HEK293 (cell line): ENCODE results near the gene NYNRIN.

Experiments used
- CTCF ChIA-PET: fragments of 350-600 bp; formaldehyde crosslinking; extraction: SDS; loops from one replicate; lab custom pipeline; 2021; ENCODE audit warnings: antibody characterized with exemption; lab: Yijun Ruan, JAX
- POLR2A ChIA-PET: fragments of 300-600 bp; formaldehyde crosslinking; extraction: SDS; loops from one replicate; lab custom pipeline; 2020; ENCODE audit warnings: antibody characterized with exemption, inconsistent platforms; lab: Yijun Ruan, JAX
- H3K27ac ChIP-seq: fragments of 200-500 bp; sonication (Bioruptor generic); 2 replicates; pipeline ENCODE4 v1.5.1; 2014; ENCODE audit warnings: low read depth, low read length, control low read depth, inconsistent platforms; ENCODE audit errors: extremely low read depth
- H3K36me3 ChIP-seq, 2 experiments: fragments of 200-500 bp in 1 of 2; sonication (Bioruptor generic) in 1 of 2; 1 replicate in 1 of 2; 2 replicates in 1 of 2; pipeline ENCODE4 v1.5.1; 2014 to 2017; ENCODE audit warnings: inconsistent platforms in 2 of 2, low read length in 2 of 2; ENCODE audit not compliant: control insufficient read depth in 2 of 2, insufficient read depth in 1 of 2
- H3K4me1 ChIP-seq: fragments of 200-500 bp; sonication (Bioruptor generic); 2 replicates; pipeline ENCODE4 v1.5.1; 2014; ENCODE audit warnings: mild to moderate bottlenecking, low read length, inconsistent platforms; ENCODE audit not compliant: control insufficient read depth, insufficient read depth
- H3K4me3 ChIP-seq: 2 replicates; pipeline ENCODE4 v1.5.1; 2011; ENCODE audit warnings: low read depth, mild to moderate bottlenecking, control low read depth, low read length, moderate library complexity
- H3K9me3 ChIP-seq: fragments of 200-500 bp; sonication (Bioruptor generic); 2 replicates; pipeline ENCODE4 v1.5.1; 2014; ENCODE audit warnings: low read depth, low read length, inconsistent platforms; ENCODE audit not compliant: control insufficient read depth, insufficient read depth
- BCL11B ChIP-seq: fragments of 450-650 bp; formaldehyde crosslinking; IDR thresholded peaks from 2 replicates; pipeline ENCODE4 v1.5.1; 2016; ENCODE audit warnings: low read depth, missing biosample characterization, missing genetic modification characterization
- IKZF3 ChIP-seq: fragments of 450-650 bp; IDR thresholded peaks from 2 replicates; pipeline ENCODE4 v1.5.0; 2018; ENCODE audit warnings: missing biosample characterization, mild to moderate bottlenecking, missing genetic modification characterization, moderate library complexity
- OVOL3 ChIP-seq: fragments of 450-650 bp; formaldehyde crosslinking; IDR thresholded peaks from 2 replicates; pipeline ENCODE4 v1.5.1; 2016; ENCODE audit warnings: missing biosample characterization, missing genetic modification characterization
- PBX3 ChIP-seq: sonication (generic); formaldehyde crosslinking; IDR thresholded peaks from 2 replicates; pipeline ENCODE4 v1.8.1; 2022; ENCODE audit warnings: mild to moderate bottlenecking, moderate library complexity, missing genetic modification reagents
- PRDM4 ChIP-seq: fragments of 450-650 bp; formaldehyde crosslinking; IDR thresholded peaks from 2 replicates; pipeline ENCODE4 v1.5.1; 2017; ENCODE audit warnings: missing biosample characterization, missing genetic modification characterization
- ZBTB26 ChIP-seq: fragments of 450-650 bp; formaldehyde crosslinking; optimal IDR thresholded peaks from 2 replicates; pipeline ENCODE3; 2016; ENCODE audit warnings: missing biosample characterization, mild to moderate bottlenecking, missing genetic modification characterization
- ZBTB7A ChIP-seq: fragments of 450-650 bp; formaldehyde crosslinking; IDR thresholded peaks from 2 replicates; pipeline ENCODE4 v1.5.1; 2016; ENCODE audit warnings: low read depth, missing biosample characterization, missing genetic modification characterization
- ZFP41 ChIP-seq: fragments of 450-650 bp; formaldehyde crosslinking; IDR thresholded peaks from 2 replicates; pipeline ENCODE4 v1.5.1; 2016; ENCODE audit warnings: missing biosample characterization, missing genetic modification characterization, borderline replicate concordance
- ZNF155 ChIP-seq: fragments of 450-650 bp; formaldehyde crosslinking; IDR thresholded peaks from 2 replicates; pipeline ENCODE4 v1.5.1; 2016; ENCODE audit warnings: missing biosample characterization, missing genetic modification characterization
- ZNF223 ChIP-seq: fragments of 450-650 bp; formaldehyde crosslinking; IDR thresholded peaks from 2 replicates; pipeline ENCODE4 v1.5.1; 2016; ENCODE audit warnings: missing biosample characterization, missing genetic modification characterization
- ZNF292 ChIP-seq: fragments of 450-650 bp; formaldehyde crosslinking; IDR thresholded peaks from 2 replicates; pipeline ENCODE4 v1.5.1; 2016; ENCODE audit warnings: low read depth, missing biosample characterization, missing genetic modification characterization, borderline replicate concordance
- ZNF37A ChIP-seq: fragments of 450-650 bp; IDR thresholded peaks from 2 replicates; pipeline ENCODE4 v1.5.1; 2018; ENCODE audit warnings: missing biosample characterization, missing genetic modification characterization
- ZNF416 ChIP-seq: fragments of 450-650 bp; formaldehyde crosslinking; IDR thresholded peaks from 2 replicates; pipeline ENCODE4 v1.5.1; 2016; ENCODE audit warnings: missing biosample characterization, missing genetic modification characterization
- ZNF48 ChIP-seq: fragments of 450-650 bp; formaldehyde crosslinking; IDR thresholded peaks from 2 replicates; pipeline ENCODE4 v1.5.1; 2016; ENCODE audit warnings: missing biosample characterization, missing genetic modification characterization
- ZNF510 ChIP-seq: fragments of 450-650 bp; formaldehyde crosslinking; IDR thresholded peaks from 2 replicates; pipeline ENCODE4 v1.5.1; 2018; ENCODE audit warnings: mild to moderate bottlenecking, missing genetic modification characterization, missing biosample characterization; ENCODE audit not compliant: insufficient replicate concordance
- ZNF600 ChIP-seq: fragments of 450-650 bp; formaldehyde crosslinking; IDR thresholded peaks from 2 replicates; pipeline ENCODE4 v1.5.1; 2016; ENCODE audit warnings: missing biosample characterization, missing genetic modification characterization
- ZNF664 ChIP-seq: fragments of 450-650 bp; formaldehyde crosslinking; IDR thresholded peaks from 2 replicates; pipeline ENCODE4 v1.5.1; 2016; ENCODE audit warnings: missing biosample characterization, missing genetic modification characterization
- ZNF677 ChIP-seq: fragments of 450-650 bp; IDR thresholded peaks from 2 replicates; pipeline ENCODE4 v1.5.0; 2018; ENCODE audit warnings: missing biosample characterization, mild to moderate bottlenecking, missing genetic modification characterization, moderate library complexity
- ZNF701 ChIP-seq: fragments of 450-650 bp; formaldehyde crosslinking; IDR thresholded peaks from 2 replicates; pipeline ENCODE4 v1.5.1; 2016; ENCODE audit warnings: missing biosample characterization, missing genetic modification characterization
- ZNF747 ChIP-seq: fragments of 450-650 bp; formaldehyde crosslinking; IDR thresholded peaks from 2 replicates; pipeline ENCODE4 v1.5.1; 2016; ENCODE audit warnings: missing biosample characterization, missing genetic modification characterization
- ZNF785 ChIP-seq: fragments of 450-650 bp; formaldehyde crosslinking; IDR thresholded peaks from 2 replicates; pipeline ENCODE4 v1.5.1; 2016; ENCODE audit warnings: missing biosample characterization, missing genetic modification characterization
- ZSCAN18 ChIP-seq: fragments of 450-650 bp; formaldehyde crosslinking; IDR thresholded peaks from 2 replicates; pipeline ENCODE4 v1.5.1; 2016; ENCODE audit warnings: missing biosample characterization, missing genetic modification characterization

Gene NYNRIN

GRCh38 chr14:24349742-24350141 lies 49.1 kb upstream of the NYNRIN start:
- no peaks in the 10 kb centered on the region for H3K4me1 ChIP-seq
- POLR2A ChIA-PET = no interaction called here
- H3K36me3 ChIP-seq = no peaks in the 10 kb centered on the region
- TF ChIP-seq BCL11B (tag by site-specific recombination) = no peak
- TF ChIP-seq ZSCAN18 (tag by site-specific recombination) = no peak
- TF ChIP-seq ZNF416 (tag by site-specific recombination) = no peak
- TF ChIP-seq ZNF48 (tag by site-specific recombination) = no peak
- TF ChIP-seq OVOL3 = no peak
- TF ChIP-seq ZNF510 = no peak
- no peak for TF ChIP-seq ZBTB26 (tag by site-specific recombination)
- no peak for TF ChIP-seq ZNF37A (tag by site-specific recombination)
- no peak for TF ChIP-seq ZFP41
- TF ChIP-seq IKZF3 (tag by site-specific recombination) = no peak
- TF ChIP-seq ZNF747 (tag by site-specific recombination) = no peak
- no peak for TF ChIP-seq ZNF701 (tag by site-specific recombination)
- no peak for TF ChIP-seq ZBTB7A (tag by site-specific recombination)
- no peak for TF ChIP-seq ZNF223
- no peak for TF ChIP-seq ZNF292 (tag by site-specific recombination)
- no peak for TF ChIP-seq ZNF664 (tag by site-specific recombination)
- no peak for TF ChIP-seq ZNF155
- no peak for TF ChIP-seq ZNF677
- TF ChIP-seq PRDM4 = no peak
- no peak for TF ChIP-seq ZNF785 (tag by site-specific recombination)
- no peaks in the 10 kb centered on the region for H3K9me3 ChIP-seq
- CTCF ChIA-PET = interaction anchor here (0.6 to 1.6 kb wide), 3 partner anchors 16 to 94 kb away, joined by 3 to 9 read pairs (median 3); partner anchors contain the start of gene CIDEB
- no peak overlapping the region for H3K27ac ChIP-seq
- H3K4me3 ChIP-seq = no peak overlapping the region

GRCh38 chr14:24351517-24351916 lies 47.3 kb upstream of the NYNRIN start:
- POLR2A ChIA-PET = no interaction called here
- H3K27ac ChIP-seq = no peak overlapping the region
- H3K36me3 ChIP-seq = no peaks in the 10 kb centered on the region
- CTCF ChIA-PET = interaction anchor here (0.9 to 2.2 kb wide), 11 partner anchors 10 to 89 kb away, joined by 3 to 13 read pairs (median 5); partner anchors contain the start of genes ADCY4 and TGM1
- H3K4me1 ChIP-seq = no peaks in the 10 kb centered on the region
- no peak overlapping the region for H3K4me3 ChIP-seq
- no peak for TF ChIP-seq PBX3 (CRISPR knock-in tag)
- TF ChIP-seq ZNF600 (tag by site-specific recombination) = peak; percentile 46; the same call in 1 of the 2 replicates
- TF ChIP-seq, all 188 proteins: peak for 1
- H3K9me3 ChIP-seq = no peaks in the 10 kb centered on the region
